ENCODE results near the gene PTX3. TPM values are rescaled to one million over a fixed set of nuclear protein-coding genes. Genes with fewer than 3 reads are reported as not detected.

Gene PTX3
- total and polyA plus RNA-seq, 2 of the 13 experiments (the other 11 are each of a cell fraction or from before 2014, with no cell fraction given): not detected

- WGBS (ENCODE audit: low lambda C conversion rate): 0% methylated on average over 1 of the region's 1 CpG
These were observed 42.2 kb upstream of the PTX3 start for GRCh38 chr3:157394411-157394810.

More at GRCh38 chr3:157394411-157394810, 42.2 kb upstream of the PTX3 start:
- FAIRE-seq (no peak), ATAC-seq (no peak), DNase-seq (ENCODE audit: low spot score) (no peak)
- CTCF ChIA-PET (ENCODE audit: low intra/inter-chr PET ratio, low total read pairs): no interaction called here
- no peaks in the 10 kb centered on the region for H3K79me2 ChIP-seq (ENCODE audit: insufficient read depth, low read length)
- H2AFZ ChIP-seq (ENCODE audit: low read length): no peak overlapping the region
- no peaks in the 10 kb centered on the region for H3K4me1 ChIP-seq (ENCODE audit: insufficient read depth, low read length)
- H3K27ac ChIP-seq (ENCODE audit: extremely low read length, insufficient read depth, low read length): no peak overlapping the region
- intact Hi-C loops (cut with micrococcal nuclease; ENCODE audit: unreplicated experiment) (no loop called here), in situ Hi-C loops (cut with HindIII; ENCODE audit: extremely low pct_ligation_motif_present, low pct_unique_long_range_greater_than_20kb) (no loop called here)
- H3K9ac ChIP-seq (ENCODE audit: insufficient read depth, low read depth, low read length): no peak overlapping the region
- no peak overlapping the region for H3K4me3 ChIP-seq (replicated peaks in 1 of 3; ENCODE audit: insufficient read depth in 1 of 3, low read depth in 2 of 3, low read length in 3 of 3)
- TF ChIP-seq HOMEZ (CRISPR knock-in tag; IDR thresholded peaks at IDR 0.05; ENCODE audit: low read depth) (no peak), ZNF773 (CRISPR knock-in tag; IDR thresholded peaks at IDR 0.05; ENCODE audit: borderline replicate concordance) (no peak), RFX5 (IDR thresholded peaks at IDR 0.05; ENCODE audit: low read depth, low read length) (no peak), ZNF619 (CRISPR knock-in tag; IDR thresholded peaks at IDR 0.05) (no peak), ZNF7 (CRISPR knock-in tag; IDR thresholded peaks at IDR 0.05) (no peak), TBX2 (CRISPR knock-in tag; IDR thresholded peaks at IDR 0.05; ENCODE audit: borderline replicate concordance) (no peak), HES4 (CRISPR knock-in tag; IDR thresholded peaks at IDR 0.05; ENCODE audit: borderline replicate concordance) (no peak), ATM (IDR thresholded peaks at IDR 0.05; ENCODE audit: borderline replicate concordance) (no peak), ZBTB42 (CRISPR knock-in tag; IDR thresholded peaks at IDR 0.05) (no peak), CSRNP2 (CRISPR knock-in tag; conservative IDR thresholded peaks at IDR 0.05; ENCODE audit: low read depth) (no peak)
- POLR2A ChIA-PET: no interaction called here
- no peaks in the 10 kb centered on the region for H3K9me3 ChIP-seq (ENCODE audit: low read length)
- no TSS peak for BruUV-seq (replicated peaks)
- no peaks in the 10 kb centered on the region for H4K20me1 ChIP-seq (ENCODE audit: insufficient read depth, low read length)
- H3K36me3 ChIP-seq (replicated peaks in 1 of 2; ENCODE audit: control insufficient read depth in 1 of 2, insufficient read depth in 2 of 2, low read length in 2 of 2): no peaks in the 10 kb centered on the region
- H3K4me2 ChIP-seq (ENCODE audit: low read depth, low read length): no peak overlapping the region
- no peaks in the 10 kb centered on the region; a peak in 1 of 5 replicates for H3K27me3 ChIP-seq (ENCODE audit: control insufficient read depth in 1 of 2, insufficient read depth in 2 of 2, low read length in 2 of 2)
